Kasumi-1 (cell line): ENCODE measurements around the gene PACSIN2.
"Not testable (repeated sequence)": the region's sequence is repeated elsewhere in the genome, so short reads cannot be mapped to it uniquely, and the experiment has no call there.

Experiments
- DNase-seq, 2 experiments: peaks; one replicate each; lab custom pipeline; 2025; lab: John Stamatoyannopoulos, UW

Gene PACSIN2

GRCh38 chr22:42926104-42926503 is 88.8 kb downstream of the PACSIN2 start:
- DNase-seq, result no peak

DNA sequence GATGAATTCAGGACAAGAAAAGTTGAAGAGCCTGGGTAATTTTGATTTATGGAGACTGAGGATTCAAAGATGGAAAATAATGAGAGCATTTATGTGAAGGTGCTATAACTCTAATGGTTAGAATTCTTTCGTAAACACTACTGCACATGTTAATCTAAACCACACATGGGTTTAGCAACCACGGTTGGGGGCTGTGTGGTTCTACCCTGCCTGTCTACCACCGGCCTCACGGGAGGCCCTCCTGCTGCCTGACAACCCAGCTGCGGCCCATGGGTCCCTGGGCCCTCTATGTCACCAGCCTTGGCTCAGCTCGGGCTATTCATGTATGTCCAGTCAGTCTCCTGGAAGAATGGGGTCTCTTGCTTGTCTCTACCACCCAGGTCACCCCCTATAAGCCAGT is 89.4 kb downstream of the PACSIN2 start:
- no peak for DNase-seq

GRCh38 chr22:42925031-42925430 is 89.9 kb downstream of the PACSIN2 start:
- not testable (repeated sequence) for DNase-seq

DNA sequence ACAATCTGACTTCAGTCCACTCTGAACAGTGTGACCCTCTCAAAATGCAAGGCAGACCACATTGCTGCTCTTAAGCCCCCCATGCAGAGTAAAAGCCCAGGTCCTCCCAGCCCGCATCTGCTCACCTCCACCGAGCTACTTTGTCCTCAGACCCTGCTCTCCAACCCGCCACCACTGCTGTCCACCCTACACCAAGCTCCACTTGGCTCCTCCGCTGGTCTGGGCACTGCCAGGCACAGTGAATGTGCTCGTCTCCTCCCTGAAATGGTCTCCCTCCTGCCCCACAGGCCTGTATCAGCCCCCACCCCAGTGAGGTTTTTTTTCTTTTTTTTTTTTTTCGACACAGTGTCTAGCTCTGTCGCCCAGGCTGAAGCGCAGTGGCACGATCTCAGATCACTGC is 90.5 kb downstream of the PACSIN2 start:
- DNase-seq, result no peak

DNA sequence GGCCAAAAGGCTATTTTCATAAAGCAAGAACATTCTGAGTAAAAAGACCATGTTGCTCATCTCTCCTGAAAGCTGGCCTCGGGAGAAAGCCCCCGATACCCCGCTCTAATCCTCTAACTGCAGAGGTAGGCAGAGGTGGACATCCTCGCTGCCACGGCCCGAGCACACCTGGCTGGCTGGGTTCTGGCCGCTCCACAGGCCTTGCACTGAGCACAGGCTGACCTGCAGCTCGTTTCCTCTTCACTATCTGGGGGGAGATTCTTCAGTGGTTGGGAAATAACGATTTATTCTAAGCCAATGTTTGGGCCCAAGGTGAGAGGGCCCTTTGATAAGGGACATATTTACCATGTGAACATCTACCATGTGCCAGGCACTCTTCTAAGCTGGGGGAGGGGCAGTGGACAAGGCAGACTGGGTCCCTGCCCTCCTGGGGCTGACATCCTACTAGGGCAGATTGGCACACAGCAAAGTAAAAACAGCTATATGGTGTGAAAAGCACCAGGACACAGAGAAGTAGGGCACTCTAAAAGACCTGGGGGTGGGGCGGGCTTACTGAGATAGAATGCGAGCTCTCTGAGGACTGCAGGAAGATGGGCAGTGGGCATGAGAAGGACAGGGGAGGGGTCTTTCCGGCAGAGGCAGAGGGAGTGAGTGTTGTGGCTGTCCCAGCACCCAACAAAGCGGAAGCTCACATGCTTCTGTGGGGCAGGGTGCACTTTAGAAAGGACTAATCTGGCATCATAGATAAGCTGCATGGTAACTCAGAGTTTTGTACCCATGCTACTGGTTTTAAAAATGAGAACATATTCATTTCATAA is 92.4 kb downstream of the PACSIN2 start:
- DNase-seq, result peak; percentile 66 to 75

- no peak for DNase-seq
These were observed 94.7 kb downstream of the PACSIN2 start for GRCh38 chr22:42920101-42920820.

DNA sequence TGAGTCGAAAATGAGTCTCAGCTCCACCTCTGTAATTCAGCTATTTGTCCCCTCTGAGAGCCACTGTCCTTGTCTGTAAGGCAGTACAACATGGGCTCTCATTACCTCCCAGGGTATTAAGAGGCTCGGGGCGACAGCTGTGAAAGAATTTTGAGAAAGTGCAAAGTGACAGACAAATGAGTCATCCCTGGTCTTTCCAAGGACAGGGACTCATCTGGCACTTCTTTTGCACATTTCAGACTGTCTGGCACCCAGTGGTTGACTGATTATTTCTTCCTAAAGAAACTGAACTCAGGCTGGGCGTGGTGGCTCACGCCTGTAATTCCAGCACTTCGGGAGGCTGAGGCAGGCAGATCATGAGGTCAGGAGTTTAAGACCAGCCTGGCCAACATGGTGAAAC is 95.8 kb downstream of the PACSIN2 start:
- DNase-seq, result peak; percentile 51

DNA sequence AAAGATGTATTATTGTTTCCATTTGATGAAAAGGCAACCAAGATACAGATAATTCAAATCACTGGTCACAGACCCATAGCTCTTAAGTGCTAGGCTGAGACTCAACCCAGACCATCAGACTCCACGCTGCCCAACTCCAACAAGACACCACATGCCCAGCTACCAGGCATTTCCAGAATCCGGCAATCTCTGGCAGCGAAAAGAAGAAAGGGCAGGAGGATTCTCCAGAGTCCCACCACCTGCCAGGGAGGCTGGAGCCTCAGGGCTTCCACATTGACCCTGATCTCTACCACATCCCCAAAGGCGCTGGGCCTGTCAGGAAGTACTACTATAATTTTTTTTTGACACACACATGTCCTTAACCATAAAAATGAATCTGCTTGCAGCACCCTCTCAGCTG is 96.4 kb downstream of the PACSIN2 start:
- peak; percentile 39 to 46 for DNase-seq

DNA sequence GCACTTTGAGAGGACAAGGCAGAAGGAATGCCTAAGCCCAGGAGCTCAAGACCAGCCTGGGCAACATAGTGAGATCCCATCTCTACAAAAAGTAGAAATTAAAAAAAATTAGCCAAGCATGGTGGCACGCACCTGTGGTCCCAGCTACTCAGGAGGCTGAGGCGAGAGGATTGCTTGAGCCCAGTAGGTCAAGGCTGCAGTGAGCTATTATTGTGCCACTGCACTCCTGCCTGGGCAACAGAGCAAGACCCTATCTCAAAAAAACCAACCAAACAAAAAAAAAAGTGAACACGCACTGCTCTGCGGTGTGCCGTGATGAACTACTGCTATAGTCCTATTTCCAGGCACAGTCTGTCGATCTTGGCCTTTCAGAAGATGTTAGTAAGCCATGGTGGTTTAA is 97.6 kb downstream of the PACSIN2 start:
- DNase-seq, result not testable (repeated sequence)

- no peak for DNase-seq
These were observed 98.8 kb downstream of the PACSIN2 start for GRCh38 chr22:42915980-42916765.

DNA sequence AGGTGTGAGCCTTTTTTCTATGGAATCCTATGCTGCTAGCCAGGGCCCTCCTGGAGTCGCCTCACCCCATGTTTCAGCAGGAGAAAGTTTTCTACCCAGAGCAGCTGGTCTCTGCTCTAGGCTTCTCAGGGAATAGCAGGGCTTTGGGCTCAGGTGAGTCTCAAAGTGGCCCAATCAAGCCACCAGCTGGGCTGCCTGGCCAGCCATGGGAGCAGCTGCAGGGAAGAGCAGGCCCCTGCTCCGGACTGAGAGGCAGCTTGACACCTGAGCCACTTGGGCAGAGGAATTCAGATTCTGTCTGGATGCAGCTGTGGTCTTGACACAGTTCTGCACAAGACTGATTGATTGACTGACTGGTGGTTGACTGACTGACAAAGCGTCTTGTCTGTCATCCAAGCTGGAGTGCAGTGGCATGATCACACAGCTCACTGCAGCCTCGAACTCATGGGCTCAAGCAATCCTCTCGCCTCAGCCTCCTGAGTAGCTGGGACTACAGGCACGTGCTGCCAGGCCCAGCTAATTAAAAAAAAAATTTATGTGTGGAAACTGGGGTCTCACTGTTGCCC is 100.4 kb downstream of the PACSIN2 start:
- DNase-seq, result no peak

DNA sequence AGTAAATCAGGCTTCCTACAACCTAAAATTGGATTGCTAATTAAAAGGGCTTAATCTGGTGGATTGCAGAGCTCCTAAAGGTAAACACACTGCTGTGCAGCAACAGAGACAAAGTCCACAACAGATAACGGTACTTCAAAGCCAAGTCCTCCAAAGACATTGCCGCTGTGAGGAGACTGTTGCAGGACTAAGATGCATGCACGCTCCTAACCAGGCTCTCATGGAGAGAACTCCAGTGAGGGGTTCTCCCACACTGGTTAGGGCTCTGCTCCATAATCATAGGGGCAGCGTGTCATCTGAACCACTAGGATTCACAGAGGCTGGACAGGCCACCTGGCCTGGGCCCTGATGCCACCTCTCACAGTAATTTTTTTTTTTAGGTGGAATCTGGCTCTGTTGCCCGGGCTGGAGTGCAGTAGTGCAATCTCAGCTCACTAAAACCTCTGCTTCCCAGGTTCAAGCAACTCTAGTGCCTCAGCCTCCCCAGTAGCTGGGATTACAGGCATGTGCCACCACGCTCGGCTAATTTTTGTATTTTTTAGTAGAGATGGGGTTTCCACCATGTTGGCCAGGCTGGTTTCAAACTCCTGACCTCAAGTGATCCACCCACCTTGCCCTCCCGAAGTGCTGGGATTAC is 101.0 kb downstream of the PACSIN2 start:
- no peak for DNase-seq

DNA sequence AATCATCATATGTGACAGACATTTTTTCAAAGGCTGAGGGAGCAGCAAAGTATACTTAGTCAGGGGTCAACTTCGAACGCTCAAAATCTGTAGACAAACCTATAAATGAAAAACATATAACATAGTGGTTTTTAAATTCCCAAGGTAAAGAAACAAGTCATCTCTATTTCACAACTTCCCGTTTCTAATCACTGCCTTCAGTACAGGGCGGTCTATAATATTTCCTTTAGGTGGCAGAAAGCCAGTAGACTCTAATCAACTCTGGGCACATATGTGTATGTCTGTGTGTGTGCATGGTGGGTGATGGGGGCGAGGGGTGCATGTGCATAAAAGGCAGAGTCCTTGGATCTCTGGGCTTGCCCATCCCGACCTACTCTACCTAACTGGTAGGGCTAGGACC is 102.9 kb downstream of the PACSIN2 start:
- peak; percentile 15 to 70 for DNase-seq

GRCh38 chr22:42910221-42910942 is 104.6 kb downstream of the PACSIN2 start:
- DNase-seq, result no peak

GRCh38 chr22:42909363-42910058 is 105.4 kb downstream of the PACSIN2 start:
- no peak for DNase-seq

DNA sequence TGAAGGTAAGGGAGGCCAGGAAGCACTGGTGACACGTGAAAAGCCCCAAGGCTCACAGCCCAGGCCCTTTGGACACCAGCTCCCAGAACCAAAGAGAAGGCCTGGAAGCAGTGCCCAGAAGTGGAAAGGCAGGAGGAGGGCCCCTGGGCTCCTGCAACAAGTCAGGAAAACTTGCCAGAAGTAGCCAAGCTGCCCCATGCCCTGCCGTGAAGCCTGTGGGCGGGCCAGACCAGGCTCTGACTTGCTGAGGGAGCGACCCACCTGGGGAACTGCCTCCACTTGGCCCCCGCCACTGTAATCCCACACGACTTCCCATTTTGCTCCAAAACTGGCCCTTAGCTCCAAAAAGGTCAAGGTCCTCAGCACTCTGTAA is 106.6 kb downstream of the PACSIN2 start:
- no peak for DNase-seq

GRCh38 chr22:42907404-42908373 is 107.3 kb downstream of the PACSIN2 start:
- DNase-seq, result no peak

DNA sequence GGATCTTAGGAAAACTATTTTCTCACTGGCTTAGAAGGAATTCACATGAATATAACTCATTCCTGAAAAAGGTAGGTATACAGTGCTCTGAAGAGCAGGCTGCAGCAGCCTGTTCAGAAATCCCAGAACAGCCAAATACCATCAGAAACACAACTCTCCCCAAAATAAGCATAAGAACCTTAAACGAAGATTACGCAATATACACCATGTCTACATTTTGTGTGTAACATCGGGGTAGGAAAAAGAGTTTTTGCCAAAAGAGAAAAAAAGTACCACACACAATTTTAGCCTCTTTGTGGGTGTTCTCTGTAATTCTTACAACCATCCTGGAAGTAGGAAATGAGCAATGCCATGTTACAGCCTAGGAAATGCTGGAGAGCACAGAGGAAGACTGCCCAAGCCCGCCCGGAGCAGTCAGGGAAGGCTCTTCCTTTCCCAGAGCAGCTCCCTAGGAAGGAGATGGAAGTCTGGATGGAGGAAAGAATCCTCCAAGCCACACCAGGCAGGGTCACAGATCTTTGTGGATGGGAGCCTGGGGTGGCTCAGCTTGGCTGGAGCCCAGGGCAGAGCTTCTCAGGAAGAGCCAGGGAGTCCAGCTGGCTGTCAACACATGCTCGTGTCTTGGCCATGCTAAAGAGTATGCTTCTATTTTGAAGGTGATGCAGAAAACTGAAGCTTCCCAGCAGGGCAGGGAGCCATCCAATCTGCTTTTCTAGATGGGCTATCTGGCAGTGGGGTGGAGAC is 108.2 kb downstream of the PACSIN2 start:
- no peak for DNase-seq
